Uterus (tissue), 2 donors: ENCODE measurements around the gene OR1I1.

Experiments
- CTCF ChIP-seq, 4 experiments: fragments of 200-600 bp in 2 of 4; fragments of 450-650 bp in 2 of 4; sonication (generic) in 2 of 4; IDR thresholded peaks; one replicate each; pipeline ENCODE4 v1.5.1; 2016 to 2019; ENCODE audit warnings: antibody characterized with exemption in 4 of 4, mild to moderate bottlenecking in 2 of 4, moderate library complexity in 1 of 4
- POLR2A ChIP-seq, 2 donors: fragments of 450-650 bp; IDR thresholded peaks; one replicate each; pipeline ENCODE4 v1.6.1; 2016; ENCODE audit warnings: antibody characterized with exemption in 2 of 2, mild to moderate bottlenecking in 1 of 2, moderate library complexity in 1 of 2

GRCh38 chr19:15113245-15114152 is 31.5 kb downstream of the OR1I1 start:
- TF ChIP-seq CTCF (IDR thresholded peaks at IDR 0.05) (no peak), POLR2A (IDR thresholded peaks at IDR 0.05) (no peak)
